CD4-positive, alpha-beta memory T cell (primary cell): Measurements from ENCODE around the gene NHLRC4. TPM values are rescaled to one million over a fixed set of nuclear protein-coding genes. Genes with fewer than 3 reads are reported as not detected.

Source experiments
- CTCF ChIA-PET: fragments of 350-600 bp; sonication (Branson Sonifier 250); formaldehyde crosslinking; loops from one replicate; lab custom pipeline; 2021; ENCODE audit warnings: inconsistent platforms; ENCODE audit not compliant: partially characterized antibody; lab: Charles Lee
- POLR2A ChIA-PET: fragments of 350-600 bp; sonication (Branson Sonifier 250); formaldehyde crosslinking; loops from one replicate; lab custom pipeline; 2021; ENCODE audit not compliant: partially characterized antibody; lab: Charles Lee
- DNase-seq, 5 donors: peaks; one replicate each; pipeline versions ENCODE4 v3.0.0 to v3.0.0-alpha.2; 2020 to 2022; ENCODE audit warnings: mixed read lengths in 1 of 5
- H3K27ac ChIP-seq: one replicate; pipeline ENCODE4 v1.7.0; 2013; ENCODE audit warnings: low read depth, low read length
- H3K27me3 ChIP-seq: 2 replicates; pipeline ENCODE4 v1.7.0; 2013; ENCODE audit warnings: mild to moderate bottlenecking, low read length, moderate library complexity; ENCODE audit not compliant: insufficient read depth
- H3K36me3 ChIP-seq: 2 replicates; pipeline ENCODE4 v1.7.0; 2013; ENCODE audit warnings: mild to moderate bottlenecking, low read length, moderate library complexity; ENCODE audit not compliant: insufficient read depth
- H3K4me1 ChIP-seq: 2 replicates; pipeline ENCODE4 v1.7.0; 2013; ENCODE audit warnings: mild to moderate bottlenecking, low read length, moderate library complexity; ENCODE audit not compliant: insufficient read depth
- H3K4me3 ChIP-seq, 2 donors: one replicate each; pipeline ENCODE4 v1.7.0; 2013; ENCODE audit warnings: low read length in 2 of 2, mild to moderate bottlenecking in 1 of 2
- H3K9me3 ChIP-seq, 2 donors: one replicate each; pipeline ENCODE4 v1.7.0; 2013; ENCODE audit warnings: low read length in 2 of 2, control low read depth in 1 of 2; ENCODE audit not compliant: control insufficient read depth in 1 of 2
- H3K27ac Mint-ChIP-seq, 7 donors: one replicate each; pipeline ENCODE4 v1.8.0; 2020 to 2021; ENCODE audit warnings: mixed read lengths in 7 of 7, mild to moderate bottlenecking in 6 of 7, inconsistent platforms in 3 of 7, moderate library complexity in 3 of 7
- H3K27me3 Mint-ChIP-seq, 2 donors: one replicate each; pipeline ENCODE4 v1.8.0; 2020 to 2021; ENCODE audit warnings: mixed read lengths in 2 of 2
- H3K36me3 Mint-ChIP-seq, 2 donors: one replicate each; pipeline ENCODE4 v1.8.0; 2020 to 2021; ENCODE audit warnings: mixed read lengths in 2 of 2, inconsistent platforms in 1 of 2, mild to moderate bottlenecking in 1 of 2
- H3K4me1 Mint-ChIP-seq, 4 donors: one replicate each; pipeline ENCODE4 v1.8.0; 2020 to 2021; ENCODE audit warnings: mixed read lengths in 4 of 4, mild to moderate bottlenecking in 1 of 4
- H3K4me3 Mint-ChIP-seq, 8 donors: one replicate each; pipeline ENCODE4 v1.8.0; 2020 to 2021; ENCODE audit warnings: mixed read lengths in 8 of 8, mild to moderate bottlenecking in 7 of 8, moderate library complexity in 6 of 8, inconsistent platforms in 3 of 8
- H3K9me3 Mint-ChIP-seq, 8 donors: one replicate each; pipeline ENCODE4 v1.8.0; 2020 to 2021; ENCODE audit warnings: mixed read lengths in 8 of 8, mild to moderate bottlenecking in 5 of 8, inconsistent platforms in 3 of 8, moderate library complexity in 1 of 8
- intact Hi-C: fragments of 100-400 bp; cut with micrococcal nuclease; formaldehyde crosslinking; loops from one replicate; pipeline ENCODE4 v1.15.1; 2023
- polyA plus RNA-seq, 2 donors: library from polyadenylated mRNA; unstranded; fragments of 300-500 nt; fragmentation: Illumina TruSeq; gene quantifications; one replicate each; pipeline ENCODE4 v1.2.3, GENCODE V29; 2021
- total RNA-seq, 2 experiments: library from RNA; stranded (reverse); gene quantifications; one replicate each; pipeline ENCODE4 v1.2.3, GENCODE V29; 2021

Gene NHLRC4
- total and polyA plus RNA-seq, 4 experiments from 2014 or later = 2.1 to 3.2 (median 2.5) TPM

- POLR2A ChIA-PET = no interaction called here
- Histone ChIP-seq H3K27me3 (no peaks in the 10 kb centered on the region), H3K4me1 (peaks cover 23% of the 10 kb centered on the region), H3K9me3 (no peaks in the 10 kb centered on the region), H3K36me3 (peaks cover 5% of the 10 kb centered on the region), H3K4me3 (no peak overlapping the region), H3K27ac (no peak overlapping the region)
- Mint-ChIP-seq H3K27ac (no peak overlapping the region), H3K4me3 (no peak overlapping the region), H3K36me3 (peaks cover 0 to 3% of the 10 kb centered on the region in 2 donors), H3K27me3 (no peaks in the 10 kb centered on the region), H3K9me3 (no peaks in the 10 kb centered on the region), H3K4me1 (peaks cover 8 to 21% (median 14%) of the 10 kb centered on the region in 4 donors)
- DNase-seq = no peak
- intact Hi-C loops = no loop called here
- CTCF ChIA-PET = no interaction called here
Measured at GRCh38 chr16:533391-534123, 33.2 kb upstream of the NHLRC4 start.

GRCh38 chr16:534135-534534, 32.7 kb upstream of the NHLRC4 start:
- Histone ChIP-seq H3K27me3 (no peaks in the 10 kb centered on the region), H3K27ac (no peak overlapping the region), H3K36me3 (peaks cover 5% of the 10 kb centered on the region), H3K4me3 (no peak overlapping the region), H3K9me3 (no peaks in the 10 kb centered on the region), H3K4me1 (peaks cover 19% of the 10 kb centered on the region)
- Mint-ChIP-seq H3K4me3 (no peak overlapping the region), H3K27me3 (no peaks in the 10 kb centered on the region), H3K27ac (no peak overlapping the region), H3K4me1 (peaks cover 7 to 16% (median 12%) of the 10 kb centered on the region in 4 donors), H3K9me3 (no peaks in the 10 kb centered on the region), H3K36me3 (peaks cover 0 to 4% of the 10 kb centered on the region in 2 donors)
- POLR2A ChIA-PET = no interaction called here
- no peak for DNase-seq
- intact Hi-C loops = no loop called here
- CTCF ChIA-PET = no interaction called here

DNA sequence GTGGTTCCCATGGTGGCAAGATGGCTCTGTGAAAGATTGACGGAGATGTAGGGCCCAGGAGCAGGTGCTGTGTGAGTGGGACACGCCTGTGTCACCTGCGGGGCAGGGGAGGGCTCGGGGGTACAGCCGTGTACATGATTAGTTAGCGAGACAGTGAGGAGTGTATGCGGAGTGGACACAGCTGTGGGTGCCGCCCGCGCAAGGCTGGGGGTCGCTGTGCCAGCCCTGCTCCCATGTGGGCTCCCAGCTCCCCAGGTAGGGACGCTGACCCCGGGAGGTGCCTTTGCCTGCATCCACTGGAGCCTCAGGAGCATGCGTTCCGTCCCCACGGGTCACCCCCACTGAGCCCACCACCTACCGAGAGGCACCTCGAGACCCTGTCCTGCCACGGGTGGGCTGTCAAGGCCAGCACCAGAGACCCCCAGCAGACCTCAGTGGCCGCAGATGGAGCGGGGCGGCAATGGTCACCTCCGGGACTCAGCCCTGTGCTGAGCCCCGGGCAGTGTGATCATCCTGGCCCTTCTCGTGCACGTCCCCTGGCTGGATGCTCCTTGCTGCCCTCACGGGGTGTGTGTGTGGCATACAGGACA, 31.9 kb upstream of the NHLRC4 start:
- Mint-ChIP-seq H3K9me3 (no peaks in the 10 kb centered on the region), H3K27ac (no peak overlapping the region), H3K36me3 (peaks cover 0 to 4% of the 10 kb centered on the region in 2 donors), H3K4me1 (peaks cover 3 to 11% (median 6%) of the 10 kb centered on the region in 4 donors), H3K4me3 (no peak overlapping the region), H3K27me3 (no peaks in the 10 kb centered on the region)
- intact Hi-C loops = no loop called here
- Histone ChIP-seq H3K9me3 (no peaks in the 10 kb centered on the region), H3K27me3 (no peaks in the 10 kb centered on the region), H3K4me3 (no peak overlapping the region), H3K4me1 (peaks cover 10% of the 10 kb centered on the region), H3K36me3 (peaks cover under 1% of the 10 kb centered on the region), H3K27ac (no peak overlapping the region)
- ChIA-PET CTCF (no interaction called here), POLR2A (no interaction called here)
- DNase-seq = no peak

DNA sequence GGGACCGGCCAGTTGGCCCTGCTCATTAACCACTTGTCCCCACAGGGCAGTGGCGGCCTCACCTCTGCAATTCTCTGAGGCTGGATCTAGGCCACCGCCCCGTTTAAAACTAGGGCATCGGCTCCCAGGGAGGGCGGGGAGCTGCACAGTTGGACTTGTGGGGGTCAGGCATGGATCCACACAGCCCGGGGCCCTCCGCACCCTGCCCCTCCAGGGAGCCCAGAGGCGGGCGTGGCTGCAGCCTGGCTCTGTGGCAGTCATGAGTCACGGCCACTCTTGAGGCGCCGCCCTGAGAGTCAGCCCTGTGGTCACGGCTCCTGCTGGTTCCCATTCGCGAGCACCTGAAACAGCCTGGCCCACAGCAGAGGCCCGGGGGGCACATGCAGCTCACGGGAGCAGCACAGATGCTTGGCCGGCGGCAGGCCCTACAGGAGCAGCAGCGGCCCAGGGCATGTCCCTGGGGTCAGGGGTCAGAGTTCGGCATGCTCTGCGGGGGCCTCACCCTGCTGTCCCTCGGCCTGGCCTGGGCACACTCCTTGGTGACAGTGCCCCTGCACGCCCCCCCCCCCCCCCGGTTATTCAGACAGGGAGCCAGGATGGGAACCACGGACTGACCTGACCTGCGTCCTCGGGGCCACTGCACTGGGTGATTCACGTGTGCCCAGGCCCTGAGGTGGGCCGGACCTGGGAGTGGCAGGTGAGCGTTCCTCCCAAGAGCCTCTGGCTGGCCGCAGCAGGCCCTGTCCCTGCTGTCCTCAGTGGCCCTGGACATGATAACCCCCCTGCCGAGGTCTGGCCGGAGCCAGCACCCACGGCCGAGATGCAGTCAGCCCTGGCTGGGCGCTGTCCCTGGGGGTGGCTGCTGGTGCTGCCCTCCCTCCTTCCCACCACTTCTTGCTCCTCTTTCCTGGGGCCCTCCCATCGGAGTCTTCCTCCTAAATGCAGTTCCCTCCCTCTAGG, 31.1 kb upstream of the NHLRC4 start:
- H3K9me3 ChIP-seq = no peaks in the 10 kb centered on the region
- ChIA-PET CTCF (no interaction called here), POLR2A (no interaction called here)
- peaks cover 0 to 4% of the 10 kb centered on the region in 2 donors for H3K36me3 Mint-ChIP-seq
- no peaks in the 10 kb centered on the region for H3K27me3 ChIP-seq
- H3K27ac ChIP-seq = no peak overlapping the region
- intact Hi-C loops = no loop called here
- no peak for DNase-seq
- no peaks in the 10 kb centered on the region for H3K9me3 Mint-ChIP-seq
- H3K27ac Mint-ChIP-seq = no peak overlapping the region
- H3K27me3 Mint-ChIP-seq = no peaks in the 10 kb centered on the region
- H3K4me3 ChIP-seq = no peak overlapping the region
- H3K36me3 ChIP-seq = no peaks in the 10 kb centered on the region
- peaks cover 0 to 4% (median under 1%) of the 10 kb centered on the region in 4 donors for H3K4me1 Mint-ChIP-seq
- peaks cover 3% of the 10 kb centered on the region for H3K4me1 ChIP-seq
- no peak overlapping the region for H3K4me3 Mint-ChIP-seq

DNA sequence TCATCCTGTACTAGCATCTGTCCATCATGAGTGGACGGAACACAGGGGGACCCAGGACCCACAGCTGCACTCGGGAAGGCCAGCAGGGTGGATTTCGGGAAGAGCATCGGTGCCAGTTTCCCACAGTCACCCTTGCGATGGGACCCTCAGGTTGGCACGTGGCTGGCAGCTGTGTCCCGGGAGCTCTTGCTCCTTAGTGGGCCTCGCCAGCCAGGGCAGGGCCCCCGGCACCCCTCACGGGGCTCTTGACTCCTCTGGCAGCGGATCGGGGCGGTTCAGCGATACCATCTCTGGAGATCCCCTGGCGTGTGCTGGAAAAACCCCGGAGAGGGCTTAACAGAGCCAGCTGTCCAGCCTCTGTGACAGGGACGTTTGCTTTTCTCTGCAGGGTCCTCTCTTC, 30.1 kb upstream of the NHLRC4 start:
- Histone ChIP-seq H3K9me3 (no peaks in the 10 kb centered on the region), H3K4me3 (no peak overlapping the region), H3K4me1 (no peaks in the 10 kb centered on the region), H3K36me3 (no peaks in the 10 kb centered on the region), H3K27me3 (no peaks in the 10 kb centered on the region), H3K27ac (no peak overlapping the region)
- intact Hi-C loops = no loop called here
- Mint-ChIP-seq H3K27ac (peak overlapping the region in 1 of 7 donors; percentile 53), H3K36me3 (peaks cover 0 to 4% of the 10 kb centered on the region in 2 donors), H3K9me3 (no peaks in the 10 kb centered on the region), H3K27me3 (no peaks in the 10 kb centered on the region), H3K4me3 (no peak overlapping the region), H3K4me1 (peaks cover 0 to 4% (median under 1%) of the 10 kb centered on the region in 4 donors)
- CTCF ChIA-PET = no interaction called here
- POLR2A ChIA-PET = interaction anchor here (0.5 kb wide), 1 partner anchor 34 kb away, joined by 3 read pairs; no protein-coding TSS in a partner anchor
- DNase-seq = no peak

GRCh38 chr16:537415-538335, 29.1 kb upstream of the NHLRC4 start:
- POLR2A ChIA-PET = no interaction called here
- Histone ChIP-seq H3K9me3 (no peaks in the 10 kb centered on the region), H3K4me1 (no peaks in the 10 kb centered on the region), H3K36me3 (no peaks in the 10 kb centered on the region), H3K4me3 (no peak overlapping the region), H3K27me3 (no peaks in the 10 kb centered on the region), H3K27ac (no peak overlapping the region)
- DNase-seq = no peak
- H3K27me3 Mint-ChIP-seq = no peaks in the 10 kb centered on the region
- no peak overlapping the region for H3K4me3 Mint-ChIP-seq
- no peak overlapping the region for H3K27ac Mint-ChIP-seq
- intact Hi-C loops = no loop called here
- H3K4me1 Mint-ChIP-seq = peaks cover 0 to 4% (median under 1%) of the 10 kb centered on the region in 4 donors
- CTCF ChIA-PET = no interaction called here
- H3K36me3 Mint-ChIP-seq = peaks cover 0 to 7% of the 10 kb centered on the region in 2 donors
- no peaks in the 10 kb centered on the region for H3K9me3 Mint-ChIP-seq
